ENCODE data around the gene ICE2. TPM values are rescaled to one million over a fixed set of nuclear protein-coding genes. Genes with fewer than 3 reads are reported as not detected.

Gene ICE2
- total RNA-seq, 4 donors from 2014 or later, result 14.4 to 21.2 (median 17.5) TPM

- H3K4me3 ChIP-seq (ENCODE audit: low read depth, poor library complexity, severe bottlenecking), result no peak overlapping the region
- 41 to 54% methylated on average over 3 of the region's 3 CpGs for WGBS, 2 donors
- no peak for DNase-seq (ENCODE audit: low spot score in 2 of 2)
- intact Hi-C loops (cut with DNase I; ENCODE audit: low total_unique reads), result no loop called here
- no peak for TF ChIP-seq CTCF (IDR thresholded peaks at IDR 0.05)
- TF ChIP-seq POLR2A (IDR thresholded peaks at IDR 0.05), result no peak
Measured at GRCh38 chr15:60509470-60509869, 30.5 kb upstream of the ICE2 start.

GRCh38 chr15:60508442-60508841 is 29.5 kb upstream of the ICE2 start:
- intact Hi-C loops (cut with DNase I; ENCODE audit: low total_unique reads), result no loop called here
- DNase-seq (ENCODE audit: low spot score in 2 of 2), result no peak
- no peak overlapping the region for H3K4me3 ChIP-seq (ENCODE audit: low read depth, poor library complexity, severe bottlenecking)
- no peak for TF ChIP-seq CTCF (IDR thresholded peaks at IDR 0.05)
- TF ChIP-seq POLR2A (IDR thresholded peaks at IDR 0.05), result no peak
- 62 to 75% methylated on average over 4 of the region's 4 CpGs for WGBS, 2 donors

GRCh38 chr15:60507596-60508424 is 28.9 kb upstream of the ICE2 start:
- intact Hi-C loops (cut with DNase I; ENCODE audit: low total_unique reads), result no loop called here
- DNase-seq (ENCODE audit: low spot score in 2 of 2), result peak in 1 of 2 donors; percentile 44
- TF ChIP-seq CTCF (IDR thresholded peaks at IDR 0.05), result peak in 1 of 3 donors; percentile 85
- TF ChIP-seq POLR2A (IDR thresholded peaks at IDR 0.05), result no peak
- H3K4me3 ChIP-seq (ENCODE audit: low read depth, poor library complexity, severe bottlenecking), result no peak overlapping the region
- WGBS, 2 donors, result 43% methylated on average over 11 of the region's 11 CpGs

GRCh38 chr15:60496853-60497252 is 17.9 kb upstream of the ICE2 start:
- no peak for DNase-seq (ENCODE audit: low spot score in 2 of 2)
- TF ChIP-seq POLR2A (IDR thresholded peaks at IDR 0.05) (no peak), CTCF (IDR thresholded peaks at IDR 0.05) (no peak)
- intact Hi-C loops (cut with DNase I; ENCODE audit: low total_unique reads), result no loop called here
- WGBS, 2 donors, result 87 to 88% methylated on average over 6 of the region's 6 CpGs
- H3K4me3 ChIP-seq (ENCODE audit: low read depth, poor library complexity, severe bottlenecking), result no peak overlapping the region

- 73 to 76% methylated on average over 3 of the region's 3 CpGs for WGBS, 2 donors
- TF ChIP-seq CTCF (IDR thresholded peaks at IDR 0.05), result no peak
- TF ChIP-seq POLR2A (IDR thresholded peaks at IDR 0.05), result no peak
- DNase-seq (ENCODE audit: low spot score in 2 of 2), result no peak
- H3K4me3 ChIP-seq (ENCODE audit: low read depth, poor library complexity, severe bottlenecking), result no peak overlapping the region
- intact Hi-C loops (cut with DNase I; ENCODE audit: low total_unique reads), result no loop called here
Measured at GRCh38 chr15:60494108-60494507, 15.2 kb upstream of the ICE2 start.

- WGBS, 2 donors, result 93% methylated on average over 4 of the region's 4 CpGs
- DNase-seq (ENCODE audit: low spot score in 2 of 2), result no peak
- intact Hi-C loops (cut with DNase I; ENCODE audit: low total_unique reads), result no loop called here
- TF ChIP-seq CTCF (IDR thresholded peaks at IDR 0.05) (no peak), POLR2A (IDR thresholded peaks at IDR 0.05) (no peak)
- no peak overlapping the region for H3K4me3 ChIP-seq (ENCODE audit: low read depth, poor library complexity, severe bottlenecking)
Measured at GRCh38 chr15:60493166-60493565, 14.2 kb upstream of the ICE2 start.

Measured in lower leg skin (tissue), 4 donors.